Panc1 (cell line): ENCODE results near the gene BACH2. TPM values are rescaled to one million over a fixed set of nuclear protein-coding genes. Genes with fewer than 3 reads are reported as not detected.

Experiments
- ATAC-seq: fragments of 200-7000 bp; cut with Tn5 transposase; 2 replicates; pipeline ENCODE4 v1.9.1; 2020; ENCODE audit warnings: mild to moderate bottlenecking, moderate library complexity
- BruUV-seq: library from RNA; stranded (reverse); fragments of 400-500 nt; replicated peaks from 2 replicates; lab custom pipeline; 2021; lab: Mats Ljungman, UMichigan
- CTCF ChIA-PET: fragments of 300-600 bp; sonication (Branson Sonifier 250); formaldehyde crosslinking; loops from one replicate; lab custom pipeline; 2022; ENCODE audit warnings: antibody characterized with exemption; lab: Charles Lee
- POLR2A ChIA-PET: fragments of 300-600 bp; sonication (Branson Sonifier 250); formaldehyde crosslinking; loops from one replicate; lab custom pipeline; 2022; ENCODE audit warnings: antibody characterized with exemption; lab: Charles Lee
- DNase-seq: peaks from one replicate; pipeline ENCODE4 v3.0.0-alpha.2; 2010; ENCODE audit warnings: low read depth, low spot score
- H3K27ac ChIP-seq: 2 replicates; pipeline ENCODE4 v1.5.1; 2011; ENCODE audit warnings: mild to moderate bottlenecking, low read length, inconsistent platforms
- H3K27me3 ChIP-seq: fragments of 200-500 bp; sonication (Bioruptor generic); 2 replicates; pipeline ENCODE4 v1.6.0; 2014; ENCODE audit warnings: low read length, inconsistent platforms; ENCODE audit not compliant: control insufficient read depth, insufficient read depth
- H3K36me3 ChIP-seq: fragments of 200-500 bp; sonication (Bioruptor generic); 2 replicates; pipeline ENCODE4 v1.5.1; 2014; ENCODE audit warnings: inconsistent platforms, mild to moderate bottlenecking, low read length, moderate library complexity; ENCODE audit not compliant: control insufficient read depth, insufficient read depth
- H3K4me1 ChIP-seq: 2 replicates; pipeline ENCODE4 v1.5.1; 2011; ENCODE audit warnings: inconsistent platforms, mild to moderate bottlenecking, low read length, moderate library complexity; ENCODE audit not compliant: control insufficient read depth, insufficient read depth
- H3K4me3 ChIP-seq, 2 experiments: 2 replicates each; pipeline ENCODE4 v1.5.1; 2011 to 2012; ENCODE audit warnings: low read depth in 2 of 2, low read length in 2 of 2, mild to moderate bottlenecking in 2 of 2, inconsistent platforms in 1 of 2, moderate library complexity in 1 of 2
- H3K9me3 ChIP-seq: fragments of 200-500 bp; sonication (Bioruptor generic); 2 replicates; pipeline ENCODE4 v1.5.1; 2014; ENCODE audit warnings: low read depth, mild to moderate bottlenecking, inconsistent platforms, low read length, moderate library complexity; ENCODE audit not compliant: control insufficient read depth, insufficient read depth
- CTCF ChIP-seq: fragments of 450-650 bp; IDR thresholded peaks from 2 replicates; pipeline ENCODE4 v1.5.1; 2017; ENCODE audit warnings: mild to moderate bottlenecking
- POLR2AphosphoS5 ChIP-seq: IDR thresholded peaks from 2 replicates; pipeline ENCODE4 v1.6.1; 2012; ENCODE audit warnings: mild to moderate bottlenecking, low read depth, low read length, moderate library complexity
- REST ChIP-seq, 2 experiments: IDR thresholded peaks; 2 replicates each; pipeline ENCODE4 v1.6.1; 2011 to 2012; ENCODE audit warnings: low read depth in 2 of 2, control low read depth in 1 of 2, low read length in 1 of 2, mild to moderate bottlenecking in 1 of 2, moderate library complexity in 1 of 2; ENCODE audit not compliant: insufficient read depth in 1 of 2
- SIN3A ChIP-seq: IDR thresholded peaks from 2 replicates; pipeline ENCODE4 v1.6.1; 2012; ENCODE audit warnings: low read depth, mild to moderate bottlenecking, low read length, moderate library complexity, borderline replicate concordance; ENCODE audit not compliant: insufficient read depth
- TCF7L2 ChIP-seq: IDR thresholded peaks from 2 replicates; pipeline ENCODE4 v1.6.1; 2011; ENCODE audit warnings: mild to moderate bottlenecking, low read depth, low read length, inconsistent platforms
- in situ Hi-C: cut with HindIII; loops from 2 replicates; pipeline ENCODE4 v1.10.0; 2016; ENCODE audit warnings: low sequenced_read_pairs, low pct_unique_long_range_greater_than_20kb
- intact Hi-C: fragments of 100-400 bp; cut with micrococcal nuclease; formaldehyde crosslinking; loops from one replicate; pipeline ENCODE4 v1.10.0; 2022; ENCODE audit not compliant: unreplicated experiment
- total RNA-seq: library from RNA; stranded (reverse); gene quantifications from one replicate; pipeline ENCODE4 v1.2.1, GENCODE V29; 2021; ENCODE audit not compliant: unreplicated experiment

The BACH2 gene
- total RNA-seq, 1 experiment from 2014 or later = 1.6 TPM

- no peak for TF ChIP-seq TCF7L2
- DNase-seq (no peak), ATAC-seq (no peak)
- H3K36me3 ChIP-seq = no peaks in the 10 kb centered on the region
- H3K9me3 ChIP-seq = no peaks in the 10 kb centered on the region
- H3K4me3 ChIP-seq = no peak overlapping the region
- intact Hi-C loops = no loop called here
- POLR2A ChIA-PET = no interaction called here
- no peaks in the 10 kb centered on the region for H3K4me1 ChIP-seq
- no peak overlapping the region for H3K27ac ChIP-seq
- in situ Hi-C loops = no loop called here
- no peaks in the 10 kb centered on the region for H3K27me3 ChIP-seq
- no TSS peak for BruUV-seq
- CTCF ChIA-PET = no interaction called here
These were observed 33.0 kb downstream of the BACH2 start for GRCh38 chr6:90263633-90264032.

GRCh38 chr6:90261801-90262200 lies 34.8 kb downstream of the BACH2 start:
- H3K27me3 ChIP-seq = no peaks in the 10 kb centered on the region
- POLR2A ChIA-PET = no interaction called here
- H3K4me3 ChIP-seq = no peak overlapping the region
- in situ Hi-C loops = no loop called here
- no peaks in the 10 kb centered on the region for H3K36me3 ChIP-seq
- ATAC-seq (no peak), DNase-seq (no peak)
- CTCF ChIA-PET = no interaction called here
- TF ChIP-seq REST (IDR thresholded peaks at IDR 0.05; ENCODE audit: insufficient read depth in 1 of 2, low read depth in 2 of 2, low read length in 1 of 2) = no peak
- no peak for TF ChIP-seq CTCF
- TF ChIP-seq SIN3A = no peak
- TF ChIP-seq TCF7L2 = no peak
- no peak for TF ChIP-seq POLR2AphosphoS5
- no peaks in the 10 kb centered on the region for H3K4me1 ChIP-seq
- intact Hi-C loops = no loop called here
- H3K27ac ChIP-seq = no peak overlapping the region
- no TSS peak for BruUV-seq
- no peaks in the 10 kb centered on the region for H3K9me3 ChIP-seq

- in situ Hi-C loops = no loop called here
- Histone ChIP-seq H3K4me1 (no peaks in the 10 kb centered on the region), H3K9me3 (peaks cover 3% of the 10 kb centered on the region; the same call in 1 of the 2 replicates), H3K27ac (no peak overlapping the region), H3K36me3 (no peaks in the 10 kb centered on the region), H3K27me3 (no peaks in the 10 kb centered on the region), H3K4me3 (no peak overlapping the region)
- ChIA-PET POLR2A (no interaction called here), CTCF (no interaction called here)
- BruUV-seq = no TSS peak
- DNase-seq (no peak), ATAC-seq (no peak)
- intact Hi-C loops = no loop called here
- TF ChIP-seq TCF7L2 (no peak), REST (IDR thresholded peaks at IDR 0.05; ENCODE audit: insufficient read depth in 1 of 2, low read depth in 2 of 2, low read length in 1 of 2) (no peak), POLR2AphosphoS5 (no peak), CTCF (no peak), SIN3A (no peak)
These were observed 39.2 kb downstream of the BACH2 start for GRCh38 chr6:90257486-90257738.
